Lung (tissue), 12 donors: Measurements from ENCODE around the gene MAB21L4. TPM values are rescaled to one million over a fixed set of nuclear protein-coding genes. Genes with fewer than 3 reads are reported as not detected.

ENCODE experiments used
- ATAC-seq: fragments of 200-7000 bp; cut with Tn5 transposase; one replicate; pipeline ENCODE4 v1.9.1; 2020; ENCODE audit warnings: moderate number of reproducible peaks; ENCODE audit not compliant: insufficient read depth, low FRiP score
- DNase-seq, 3 donors: peaks; one replicate each; pipeline ENCODE4 v3.0.0-alpha.2; 2013 to 2017
- H3K27ac ChIP-seq, 2 donors: one replicate each; pipeline ENCODE4 v1.5.1; 2013; ENCODE audit warnings: mild to moderate bottlenecking in 2 of 2, moderate library complexity in 2 of 2, control low read depth in 1 of 2, inconsistent platforms in 1 of 2, low read depth in 1 of 2, low read length in 1 of 2
- H3K27me3 ChIP-seq, 3 donors: one replicate each; pipeline ENCODE4 v1.5.1; 2013; ENCODE audit warnings: low read length in 2 of 3; ENCODE audit not compliant: control insufficient read depth in 3 of 3, insufficient read depth in 3 of 3
- H3K36me3 ChIP-seq, 4 donors: one replicate each; pipeline ENCODE4 v1.5.1; 2013; ENCODE audit warnings: low read length in 4 of 4, mild to moderate bottlenecking in 1 of 4, moderate library complexity in 1 of 4; ENCODE audit not compliant: control insufficient read depth in 4 of 4, insufficient read depth in 4 of 4
- H3K4me1 ChIP-seq, 5 donors: one replicate each; pipeline ENCODE4 v1.5.1; 2013; ENCODE audit warnings: low read length in 5 of 5, mild to moderate bottlenecking in 2 of 5, moderate library complexity in 1 of 5; ENCODE audit not compliant: control insufficient read depth in 5 of 5, insufficient read depth in 5 of 5
- H3K4me3 ChIP-seq: one replicate; pipeline ENCODE4 v1.5.1; 2013; ENCODE audit warnings: mild to moderate bottlenecking, control low read depth, moderate library complexity
- H3K9ac ChIP-seq, 2 donors: one replicate each; pipeline ENCODE4 v1.5.1; 2013; ENCODE audit warnings: low read length in 2 of 2, control low read depth in 1 of 2; ENCODE audit not compliant: insufficient read depth in 1 of 2
- H3K9me3 ChIP-seq, 4 donors: one replicate each; pipeline ENCODE4 v1.5.1; 2013; ENCODE audit warnings: low read length in 3 of 4, mild to moderate bottlenecking in 1 of 4, moderate library complexity in 1 of 4; ENCODE audit not compliant: control insufficient read depth in 4 of 4, insufficient read depth in 3 of 4
- CTCF ChIP-seq: IDR thresholded peaks from 2 replicates; pipeline ENCODE4 v1.5.1; 2012; ENCODE audit warnings: mild to moderate bottlenecking; ENCODE audit errors: control extremely low read depth, extremely low read depth
- WGBS, 2 donors: extraction: QIAGEN DNeasy Blood & Tissue Kit; methylation state at CpG; one replicate each; pipeline ENCODE4 v1.1.7; 2013; 5-methylcytosine and 5-hydroxymethylcytosine counted together
- polyA plus RNA-seq, 2 donors: library from polyadenylated mRNA; stranded (reverse); fragments of 200-250 nt; gene quantifications; one replicate each; pipeline ENCODE4 v1.2.1, GENCODE V29; 2013
- total RNA-seq, 2 donors: library from RNA; depleted of rRNA in 1 of 2; stranded (reverse); fragments of >200 nt in 1 of 2; gene quantifications; one replicate each; pipeline ENCODE4 v1.2.1, GENCODE V29; 2014 to 2021
- donor health status: control.
- donor health status: control.
- donor health status: Bipolar disorder and iron deficiency.
- donor health status: healthy.
- donor health status: DM: yes; HTN: yes; CAD: no.

Gene MAB21L4
- total and polyA plus RNA-seq, 4 donors = 2.9 to 21.1 (median 6.8) TPM

- H3K9me3 ChIP-seq = peaks cover 0 to 6% (median 0%) of the 10 kb centered on the region in 4 donors
- no peak for TF ChIP-seq CTCF
- ATAC-seq (no peak), DNase-seq (no peak)
- no peaks in the 10 kb centered on the region for H3K4me1 ChIP-seq
- H3K4me3 ChIP-seq = no peak overlapping the region
- H3K9ac ChIP-seq = no peak overlapping the region
- 81 to 84% methylated on average over 15 of the region's 15 CpGs for WGBS, 2 donors
- no peaks in the 10 kb centered on the region for H3K36me3 ChIP-seq
- no peaks in the 10 kb centered on the region for H3K27me3 ChIP-seq
- H3K27ac ChIP-seq = no peak overlapping the region
Measured at GRCh38 chr2:240852671-240853314, 43.2 kb downstream of the MAB21L4 start.

- 42 to 50% methylated on average over 33 of the region's 33 CpGs for WGBS, 2 donors
- DNase-seq (peak; percentile 86 to 88 (median 86)), ATAC-seq (peak; percentile 68)
- TF ChIP-seq CTCF = peak; percentile 94
- no peaks in the 10 kb centered on the region for H3K4me1 ChIP-seq
- H3K4me3 ChIP-seq = no peak overlapping the region
- H3K36me3 ChIP-seq = no peaks in the 10 kb centered on the region
- H3K27me3 ChIP-seq = no peaks in the 10 kb centered on the region
- no peak overlapping the region for H3K27ac ChIP-seq
- H3K9me3 ChIP-seq = peaks cover 0 to 6% (median 0%) of the 10 kb centered on the region in 4 donors
- no peak overlapping the region for H3K9ac ChIP-seq
Measured at GRCh38 chr2:240851078-240851991, 44.6 kb downstream of the MAB21L4 start.

- no peak for ATAC-seq
- no peak overlapping the region for H3K9ac ChIP-seq
- H3K4me3 ChIP-seq = no peak overlapping the region
- no peaks in the 10 kb centered on the region for H3K27me3 ChIP-seq
- WGBS, 2 donors = 68 to 69% methylated on average over 11 of the region's 11 CpGs
- H3K4me1 ChIP-seq = no peaks in the 10 kb centered on the region
- H3K9me3 ChIP-seq = peaks cover 0 to 6% (median 0%) of the 10 kb centered on the region in 4 donors
- no peak for TF ChIP-seq CTCF
- DNase-seq = no peak
- no peaks in the 10 kb centered on the region for H3K36me3 ChIP-seq
- no peak overlapping the region for H3K27ac ChIP-seq
Measured at GRCh38 chr2:240850756-240851077, 45.2 kb downstream of the MAB21L4 start.
